HG02973 (cell line): ENCODE data around the gene OR2S2.

Source experiments
- ATAC-seq: cut with Tn5 transposase; IDR thresholded peaks from one replicate; pipeline ENCODE4 v1.9.1; 2021; ENCODE audit warnings: moderate library complexity; ENCODE audit not compliant: unreplicated experiment

OR2S2 gene

DNA sequence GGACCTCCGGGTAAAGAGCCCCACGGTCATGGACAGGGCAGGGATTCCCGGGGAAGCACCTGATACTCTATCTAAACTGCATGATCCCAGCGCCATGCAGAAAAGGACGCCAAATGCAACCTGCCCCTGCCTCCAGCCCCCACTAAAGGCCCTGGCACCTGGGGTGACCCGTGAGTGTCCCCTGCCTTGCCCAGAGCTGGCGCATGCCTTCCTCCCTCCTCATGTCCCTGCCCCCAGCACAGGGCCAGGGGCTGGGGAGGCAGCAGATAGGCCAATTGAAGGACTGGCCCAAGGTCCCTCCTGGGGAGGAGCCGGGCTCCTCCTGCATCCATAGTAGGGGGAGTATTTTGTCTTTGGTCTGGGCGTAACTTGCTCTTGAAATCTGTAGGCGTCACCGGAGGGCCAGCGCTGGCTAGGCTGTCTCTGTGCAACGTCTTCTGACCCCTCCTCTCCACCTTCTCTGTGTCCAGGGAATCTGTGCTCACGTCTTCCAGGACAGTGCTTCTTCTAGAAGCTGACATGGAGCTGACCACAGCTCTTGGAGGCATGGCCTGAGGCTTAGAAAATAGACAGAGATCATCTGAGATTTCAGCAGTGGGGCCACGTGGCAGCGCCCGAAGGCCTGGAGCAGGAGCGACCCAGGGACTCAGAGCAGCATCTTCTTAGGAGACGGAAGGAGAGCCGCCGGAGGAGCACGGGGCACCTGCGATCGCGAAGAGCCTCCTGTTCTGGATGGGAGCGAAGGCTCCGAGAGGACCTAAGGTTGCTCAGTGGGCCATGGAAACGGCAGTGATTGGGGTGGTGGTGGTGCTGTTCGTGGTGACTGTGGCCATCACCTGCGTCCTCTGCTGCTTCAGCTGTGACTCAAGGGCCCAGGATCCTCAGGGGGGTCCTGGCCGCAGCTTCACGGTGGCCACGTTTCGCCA is 48.0 kb downstream of the OR2S2 start:
- no peak for ATAC-seq

DNA sequence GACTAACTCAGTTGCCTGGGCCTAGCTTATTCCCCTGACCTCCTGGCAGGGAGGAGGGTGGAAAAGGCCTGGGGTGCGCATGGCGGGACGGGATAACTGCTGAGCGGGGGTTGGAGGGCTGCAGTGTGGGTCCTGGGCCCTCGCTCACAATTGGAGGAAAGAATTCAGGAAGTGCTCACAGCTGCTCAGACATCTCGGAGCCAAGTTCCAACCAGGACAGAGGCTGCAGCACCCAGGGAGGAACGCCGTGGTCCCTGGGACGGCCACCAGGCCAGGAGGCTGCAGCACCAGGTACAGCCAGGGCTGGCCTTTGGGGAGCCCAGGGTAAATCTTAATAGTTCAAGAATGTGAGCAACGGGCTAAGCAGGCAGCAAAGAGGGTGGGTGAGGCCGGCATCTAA is 48.7 kb downstream of the OR2S2 start, which contains the start of gene SPAAR:
Gene SPAAR (plus strand): TSS at position 217 of the 400 bp plus-strand sequence. CDS start 974 bp downstream, outside the sequence.
- ATAC-seq = no peak

DNA sequence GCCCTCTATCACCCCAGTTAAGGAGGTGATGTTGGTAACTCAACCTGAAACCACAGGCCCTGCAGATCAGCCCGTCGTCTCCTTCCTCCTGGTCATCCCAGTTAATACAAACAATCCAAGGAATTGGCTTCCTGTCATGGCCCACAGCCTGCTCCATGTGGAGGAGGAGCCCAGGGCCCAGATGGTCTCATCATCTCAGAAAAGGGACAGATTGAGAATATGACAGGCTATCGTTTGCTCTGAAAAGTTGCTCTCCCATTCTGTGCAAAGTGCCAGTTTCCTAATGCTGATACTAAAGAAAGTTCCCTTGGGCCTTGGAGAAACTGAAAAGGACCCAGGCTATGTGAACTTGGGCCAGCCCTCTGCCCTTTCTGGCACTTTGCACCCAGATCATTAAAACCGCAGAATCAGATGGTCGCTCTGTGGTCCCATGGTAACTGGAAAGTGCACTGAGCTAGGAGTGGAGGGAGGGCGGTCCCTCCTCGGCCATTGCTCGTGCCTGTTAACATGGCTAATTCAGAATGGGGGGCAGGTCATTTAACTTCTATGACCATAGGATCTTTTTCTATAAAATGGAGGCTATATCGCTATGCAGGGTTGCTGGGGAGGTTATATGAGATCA is 49.3 kb downstream of the OR2S2 start:
- no peak for ATAC-seq

DNA sequence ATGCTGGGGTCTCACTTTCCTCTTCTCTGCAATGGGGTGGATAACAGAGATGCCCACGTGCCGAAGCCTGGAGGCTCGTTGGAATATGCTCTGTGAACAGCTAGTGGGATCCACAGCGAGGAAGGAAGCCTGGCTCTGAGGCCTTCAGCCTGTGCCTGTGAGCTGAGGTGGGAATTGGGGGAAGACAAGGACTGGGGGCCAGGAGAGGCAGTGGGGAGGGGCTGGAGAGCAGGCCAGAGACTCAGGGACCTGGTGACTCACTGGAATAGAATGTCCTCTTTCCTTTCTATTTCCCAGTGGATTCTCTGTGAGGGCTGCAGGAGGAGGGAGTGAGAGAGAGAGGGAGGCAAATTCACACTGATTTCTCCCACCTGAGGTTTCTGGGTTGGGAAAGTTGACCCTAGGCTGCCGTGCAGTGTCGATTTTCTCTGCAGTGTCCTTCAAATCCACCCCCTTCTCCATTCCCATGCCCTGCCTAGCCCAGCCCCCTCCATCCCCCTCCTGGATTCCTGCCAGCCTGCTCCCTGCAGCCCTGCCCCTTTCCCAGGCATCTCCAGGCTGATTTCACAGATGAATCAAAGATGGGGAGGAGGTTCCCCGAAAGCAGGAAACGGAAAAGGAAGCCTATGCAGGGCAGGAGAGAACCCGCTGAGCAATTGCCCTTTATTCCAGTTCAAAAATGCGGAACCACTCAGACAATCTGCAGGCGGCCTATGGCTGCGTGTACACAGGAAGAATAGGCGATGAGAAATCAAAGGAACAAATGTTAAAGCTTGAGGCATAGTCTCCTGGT is 50.0 kb downstream of the OR2S2 start:
- no peak for ATAC-seq
